Cardiac muscle cell (in vitro differentiated cells and primary cell): ENCODE results near the gene CYP27C1. TPM values are rescaled to one million over a fixed set of nuclear protein-coding genes. Genes with fewer than 3 reads are reported as not detected.
A peak's percentile ranks its signal among the peaks of the same experiment; 100 is the strongest.
"Not testable (repeated sequence)": the region's sequence is repeated elsewhere in the genome, so short reads cannot be mapped to it uniquely, and the experiment has no call there.

ENCODE experiments used
- DNase-seq, 2 donors: peaks; one replicate each; pipeline versions ENCODE4 v3.0.0 to v3.0.0-alpha.2; 2010 to 2017; ENCODE audit warnings: low read depth in 1 of 2, low spot score in 1 of 2
- H3K27ac ChIP-seq: fragments of 200-600 bp; sonication (generic); 2 replicates; pipeline ENCODE4 v1.5.1; 2016
- H3K27me3 ChIP-seq: fragments of 200-600 bp; sonication (generic); 2 replicates; pipeline ENCODE4 v1.6.0; 2016; ENCODE audit warnings: control low read depth
- H3K36me3 ChIP-seq: fragments of 200-600 bp; sonication (generic); 2 replicates; pipeline ENCODE4 v1.5.1; 2016; ENCODE audit warnings: control low read depth
- H3K4me1 ChIP-seq: fragments of 200-600 bp; sonication (generic); 2 replicates; pipeline ENCODE4 v1.8.1; 2017; ENCODE audit warnings: low read depth, mild to moderate bottlenecking, mixed run types
- H3K4me3 ChIP-seq: fragments of 200-600 bp; sonication (generic); 2 replicates; pipeline ENCODE4 v1.5.1; 2016; ENCODE audit warnings: mild to moderate bottlenecking
- H3K9me3 ChIP-seq: fragments of 200-600 bp; sonication (generic); 2 replicates; pipeline ENCODE4 v1.5.1; 2017; ENCODE audit warnings: low read depth, mild to moderate bottlenecking, control low read depth
- polyA plus RNA-seq: library from polyadenylated mRNA; unstranded; fragments of >200 nt; fragmentation: Nextera tagmentation; extraction: Ambion mirVana; gene quantifications from 2 replicates; pipeline ENCODE4 v1.2.1, GENCODE V29; 2016
- total RNA-seq: library from RNA; depleted of rRNA; stranded (reverse); fragments of >200 nt; gene quantifications from 2 replicates; pipeline ENCODE4 v1.2.3, GENCODE V29; 2016
- TF ChIP-seq, protein P1 (sequence below): IDR thresholded peaks from 2 replicates; pipeline ENCODE4 v1.5.1; 2012; ENCODE audit warnings: low read depth, mild to moderate bottlenecking, low read length

Gene CYP27C1
- total and polyA plus RNA-seq, 2 experiments from 2014 or later, result 1.5 to 3.6 TPM

DNA sequence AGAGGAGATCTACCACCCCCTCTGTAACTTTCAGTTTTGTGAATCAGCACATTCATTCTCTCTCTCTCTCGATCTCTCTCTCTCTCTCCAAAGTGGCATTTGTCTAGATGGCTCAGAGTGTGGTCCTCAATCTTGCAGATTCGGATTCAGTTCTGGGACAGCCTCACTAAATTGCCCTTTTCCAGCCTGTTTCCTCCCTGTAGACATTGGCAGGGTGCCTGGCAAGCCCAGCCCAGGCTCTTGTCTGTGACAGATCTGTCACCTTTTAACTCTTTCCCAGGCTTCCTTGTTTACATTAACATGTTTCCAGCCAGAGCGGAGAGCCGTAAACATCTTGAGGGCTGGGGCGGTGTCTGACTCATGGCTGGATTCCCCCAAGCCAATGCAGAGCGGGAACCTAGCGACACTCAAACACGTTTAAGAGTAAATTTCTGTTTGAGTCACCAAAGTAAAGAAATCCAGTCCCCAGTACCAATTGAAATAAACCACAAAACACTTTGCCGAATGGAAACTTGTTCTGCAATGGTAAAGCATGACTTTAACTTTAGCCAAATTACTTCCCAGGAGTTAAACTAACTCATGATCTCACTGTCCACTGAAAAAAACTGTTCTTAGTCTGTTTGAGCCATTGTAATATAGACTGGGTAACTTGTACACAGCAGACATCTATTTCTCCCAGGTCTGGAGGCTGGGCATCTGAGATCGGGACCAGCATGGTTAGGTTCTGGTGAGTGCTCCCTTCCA lies 6.6 kb upstream of the CYP27C1 start:
- Histone ChIP-seq H3K9me3 (no peaks in the 10 kb centered on the region), H3K27ac (no peak overlapping the region), H3K36me3 (no peaks in the 10 kb centered on the region), H3K4me3 (no peak overlapping the region), H3K27me3 (no peaks in the 10 kb centered on the region), H3K4me1 (no peaks in the 10 kb centered on the region)
- TF ChIP-seq, protein P1, sequence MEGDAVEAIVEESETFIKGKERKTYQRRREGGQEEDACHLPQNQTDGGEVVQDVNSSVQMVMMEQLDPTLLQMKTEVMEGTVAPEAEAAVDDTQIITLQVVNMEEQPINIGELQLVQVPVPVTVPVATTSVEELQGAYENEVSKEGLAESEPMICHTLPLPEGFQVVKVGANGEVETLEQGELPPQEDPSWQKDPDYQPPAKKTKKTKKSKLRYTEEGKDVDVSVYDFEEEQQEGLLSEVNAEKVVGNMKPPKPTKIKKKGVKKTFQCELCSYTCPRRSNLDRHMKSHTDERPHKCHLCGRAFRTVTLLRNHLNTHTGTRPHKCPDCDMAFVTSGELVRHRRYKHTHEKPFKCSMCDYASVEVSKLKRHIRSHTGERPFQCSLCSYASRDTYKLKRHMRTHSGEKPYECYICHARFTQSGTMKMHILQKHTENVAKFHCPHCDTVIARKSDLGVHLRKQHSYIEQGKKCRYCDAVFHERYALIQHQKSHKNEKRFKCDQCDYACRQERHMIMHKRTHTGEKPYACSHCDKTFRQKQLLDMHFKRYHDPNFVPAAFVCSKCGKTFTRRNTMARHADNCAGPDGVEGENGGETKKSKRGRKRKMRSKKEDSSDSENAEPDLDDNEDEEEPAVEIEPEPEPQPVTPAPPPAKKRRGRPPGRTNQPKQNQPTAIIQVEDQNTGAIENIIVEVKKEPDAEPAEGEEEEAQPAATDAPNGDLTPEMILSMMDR, result no peak
- DNase-seq, result peak in 1 of 2 donors; percentile 56

DNA sequence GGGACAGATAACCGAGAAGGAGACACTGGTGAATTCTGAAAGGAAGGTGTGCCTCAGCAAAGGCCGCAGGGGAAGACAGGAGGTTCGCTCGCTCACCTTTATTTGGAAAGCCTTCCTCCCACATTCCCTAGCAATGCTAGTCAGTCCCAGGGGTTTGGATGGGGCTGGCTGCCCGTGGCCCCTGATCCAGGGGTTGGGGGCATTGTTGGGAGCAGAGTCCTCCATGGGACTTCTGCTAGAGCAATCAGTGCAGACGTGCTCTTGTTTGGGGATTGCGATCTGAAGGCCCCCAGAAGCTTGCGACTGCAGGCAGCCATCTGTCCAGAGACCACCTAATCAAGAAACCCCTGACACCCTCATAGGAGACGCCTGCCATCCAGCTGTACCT lies 6.0 kb upstream of the CYP27C1 start:
- Histone ChIP-seq H3K36me3 (no peaks in the 10 kb centered on the region), H3K4me3 (no peak overlapping the region), H3K27me3 (no peaks in the 10 kb centered on the region), H3K9me3 (no peaks in the 10 kb centered on the region), H3K4me1 (no peaks in the 10 kb centered on the region), H3K27ac (no peak overlapping the region)
- no peak for DNase-seq
- TF ChIP-seq, protein P1, result no peak

DNA sequence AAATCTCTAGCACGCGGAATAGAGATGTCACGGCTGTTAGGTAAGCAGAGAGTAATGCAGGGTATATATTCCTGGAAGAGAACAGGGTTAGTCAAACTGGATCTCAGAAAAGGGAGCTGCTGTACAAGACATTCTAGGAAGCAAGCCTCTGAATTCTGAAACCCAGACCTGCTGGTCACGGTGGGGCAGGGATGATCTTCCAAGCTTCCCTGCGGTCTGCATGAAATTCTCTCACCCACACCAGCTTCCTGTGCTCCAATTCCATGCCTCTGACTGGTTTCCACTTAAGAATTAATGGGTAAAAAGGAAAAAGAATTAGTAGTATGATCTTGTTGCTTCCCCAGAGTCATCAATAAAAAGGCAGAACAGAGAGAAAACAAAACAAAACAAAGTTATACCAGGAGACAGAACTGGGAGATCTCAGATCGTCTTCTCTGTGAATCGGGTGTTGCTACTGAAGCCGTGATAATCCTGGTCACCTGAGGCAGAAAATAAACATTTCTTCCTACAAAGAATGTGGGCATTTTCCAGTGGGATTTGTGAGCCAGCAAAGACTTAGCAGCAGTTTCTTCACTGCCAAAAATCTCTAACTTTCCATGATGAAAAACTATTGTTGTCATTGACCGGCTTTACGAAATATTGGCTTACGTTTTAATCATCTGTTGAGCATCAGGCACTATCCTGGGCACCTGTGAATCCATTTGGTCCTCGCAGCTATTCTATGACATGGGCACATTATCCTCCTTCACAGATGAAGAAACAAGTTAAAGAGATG lies 5.3 kb upstream of the CYP27C1 start:
- Histone ChIP-seq H3K9me3 (no peaks in the 10 kb centered on the region), H3K4me3 (no peak overlapping the region), H3K4me1 (no peaks in the 10 kb centered on the region), H3K27me3 (no peaks in the 10 kb centered on the region), H3K27ac (no peak overlapping the region), H3K36me3 (no peaks in the 10 kb centered on the region)
- peak in 1 of 2 donors; percentile 47 for DNase-seq
- TF ChIP-seq, protein P1, result no peak

DNA sequence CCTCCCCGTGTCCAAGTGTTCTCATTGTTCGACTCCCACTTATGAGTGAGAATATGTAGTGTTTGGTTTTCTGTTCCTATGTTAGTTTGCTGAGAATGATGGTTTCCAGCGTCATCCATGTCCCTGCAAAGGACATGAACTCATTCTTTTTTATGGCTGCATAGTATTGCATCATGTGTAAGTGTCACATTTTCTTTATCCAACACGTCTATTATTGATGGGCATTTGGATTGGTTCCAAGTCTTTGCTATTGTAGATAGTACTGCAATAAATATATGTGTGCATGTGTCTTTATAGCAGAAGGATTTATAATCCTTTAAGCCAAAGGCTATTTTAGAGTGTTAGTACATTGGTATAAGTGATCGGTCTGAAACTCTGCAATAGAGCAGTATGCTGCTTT lies 4.0 kb upstream of the CYP27C1 start:
- not testable (repeated sequence) for H3K36me3 ChIP-seq, H3K27me3 ChIP-seq, H3K9me3 ChIP-seq, DNase-seq, H3K4me3 ChIP-seq, H3K4me1 ChIP-seq, H3K27ac ChIP-seq

DNA sequence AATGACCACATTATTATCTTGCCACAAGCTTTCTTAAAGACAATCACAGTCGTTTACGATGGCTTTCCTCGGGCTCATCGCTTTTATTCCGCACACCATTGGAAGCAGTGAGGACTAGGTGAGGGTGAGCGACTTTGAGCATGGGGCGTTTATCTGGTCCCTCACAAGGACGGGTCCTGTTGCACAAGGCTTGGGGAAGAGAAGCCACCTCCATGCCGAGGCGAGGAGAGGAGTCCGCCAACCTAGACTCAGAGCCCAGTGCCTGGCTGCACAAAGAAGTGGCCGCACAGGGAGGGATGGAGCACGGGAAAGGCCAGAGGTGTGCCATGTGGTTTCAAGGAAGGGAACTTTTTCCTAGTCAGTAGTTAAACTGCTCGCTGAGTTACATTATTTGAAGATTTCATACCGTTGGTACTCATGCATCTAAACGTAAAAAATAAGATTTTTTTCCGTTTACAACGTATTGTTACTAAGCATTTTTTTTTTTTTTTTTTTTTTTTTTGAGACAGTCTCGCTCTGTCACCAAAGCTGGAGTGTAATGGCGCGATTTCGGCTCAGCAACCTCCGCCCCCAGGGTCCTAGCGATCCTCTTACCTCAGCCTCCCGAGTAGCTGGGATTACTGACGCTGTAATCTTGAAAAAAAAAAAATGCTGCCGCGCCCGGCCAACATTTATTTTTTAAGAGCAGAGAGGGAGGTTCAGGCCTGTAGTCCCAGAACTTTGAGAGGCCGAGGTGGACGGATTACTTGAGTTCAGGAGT lies 849 bp upstream of the CYP27C1 start:
- Histone ChIP-seq H3K4me1 (no peaks in the 10 kb centered on the region), H3K36me3 (no peaks in the 10 kb centered on the region), H3K27ac (no peak overlapping the region), H3K4me3 (peak overlapping the region; percentile 84), H3K9me3 (no peaks in the 10 kb centered on the region), H3K27me3 (peaks cover 6% of the 10 kb centered on the region)
- peak; percentile 7 to 47 for DNase-seq
- TF ChIP-seq, protein P1, result no peak
